Right lobe of liver (tissue), 6 donors: ENCODE data around the gene ZFAND6. TPM values are rescaled to one million over a fixed set of nuclear protein-coding genes. Genes with fewer than 3 reads are reported as not detected.

Experiments used
- ATAC-seq, 4 donors: fragments of 200-7000 bp; cut with Tn5 transposase; one replicate each; pipeline ENCODE4 v1.9.1; 2020; ENCODE audit warnings: mild to moderate bottlenecking in 4 of 4, moderate library complexity in 4 of 4
- DNase-seq, 3 donors: peaks; one replicate each; pipeline ENCODE4 v3.0.0-alpha.2; 2020
- H3K27ac ChIP-seq, 3 donors: fragments of 200-600 bp; one replicate each; pipeline ENCODE4 v1.8.0; 2022
- H3K27me3 ChIP-seq, 2 donors: fragments of 200-600 bp; one replicate each; pipeline ENCODE4 v1.8.0; 2022
- H3K36me3 ChIP-seq, 4 donors: fragments of 200-600 bp; sonication (generic) in 1 of 4; one replicate each; pipeline versions ENCODE4 v1.5.1 to v1.8.0; 2017 to 2022; ENCODE audit warnings: control low read depth in 1 of 4
- H3K4me1 ChIP-seq, 4 donors: fragments of 200-600 bp; sonication (generic) in 1 of 4; one replicate each; pipeline versions ENCODE4 v1.5.1 to v1.8.0; 2017 to 2022; ENCODE audit warnings: control low read depth in 1 of 4
- H3K4me3 ChIP-seq, 3 donors: fragments of 200-600 bp; one replicate each; pipeline ENCODE4 v1.8.0; 2022
- H3K9me3 ChIP-seq, 4 donors: fragments of 200-600 bp; sonication (generic) in 1 of 4; one replicate each; pipeline versions ENCODE4 v1.5.1 to v1.8.0; 2017 to 2022; ENCODE audit warnings: control low read depth in 1 of 4
- CTCF ChIP-seq, 4 donors: fragments of 200-600 bp in 3 of 4; fragments of 450-650 bp in 1 of 4; IDR thresholded peaks; one replicate each; pipeline versions ENCODE4 v1.5.1 to v1.8.0; 2016 to 2022; ENCODE audit warnings: antibody characterized with exemption in 4 of 4, mild to moderate bottlenecking in 2 of 4
- POLR2A ChIP-seq: fragments of 450-650 bp; IDR thresholded peaks from one replicate; pipeline ENCODE4 v1.6.1; 2017; ENCODE audit warnings: antibody characterized with exemption, mild to moderate bottlenecking
- WGBS: methylation state at CpG from one replicate; pipeline ENCODE4 v1.1.6; 2018; ENCODE audit warnings: low coverage, low lambda C conversion rate; ENCODE audit not compliant: insufficient coverage; ENCODE audit errors: missing lambda C conversion rate; 5-methylcytosine and 5-hydroxymethylcytosine counted together
- intact Hi-C, 2 donors: fragments of 100-400 bp; cut with DNase I; formaldehyde crosslinking; loops; one replicate each; pipeline versions ENCODE4 v1.11.2 to v1.14.1; 2022
- total RNA-seq, 6 experiments: library from RNA; depleted of rRNA in 2 of 6; stranded (reverse); fragments of >200 nt in 2 of 6; fragmentation: NEBNext Ultra II Directional in 3 of 6; extraction: Animal tissue kit (Norgen Biotek cat#: 25700) in 3 of 6; gene quantifications; one replicate each; pipeline versions ENCODE4 v1.1.0 to v1.2.4, GENCODE V29; 2016 to 2023
- donor health status: DM: no; HTN: yes; CAD: no.
- donor health status: DM: no; HTN: no; CAD: no.
- donor health status: DM: no; HTN: no; CAD: no.
- donor health status: DM: no; HTN: yes; CAD: no.
- donor health status: DM: no; HTN: yes; CAD: no.

Gene ZFAND6
- total RNA-seq, 6 experiments from 2014 or later = 46.1 to 111 (median 48.9) TPM

GRCh38 chr15:80177156-80177555 is 117.7 kb downstream of the ZFAND6 start:
- Histone ChIP-seq H3K27ac (no peak overlapping the region), H3K27me3 (no peaks in the 10 kb centered on the region), H3K9me3 (no peaks in the 10 kb centered on the region), H3K36me3 (peaks cover 0 to 63% (median 34%) of the 10 kb centered on the region in 4 donors), H3K4me3 (no peak overlapping the region), H3K4me1 (peaks cover 0 to 48% (median 24%) of the 10 kb centered on the region in 4 donors)
- WGBS = 67% methylated on average over 1 of the region's 2 CpGs
- ATAC-seq (no peak), DNase-seq (no peak)
- TF ChIP-seq CTCF (IDR thresholded peaks at IDR 0.05) (no peak), POLR2A (no peak)
- intact Hi-C loops = loop anchor here (10.0 kb wide), 1 partner anchor 112 kb away; no protein-coding TSS in a partner anchor

GRCh38 chr15:80179025-80179759 is 119.7 kb downstream of the ZFAND6 start:
- DNase-seq (no peak), ATAC-seq (no peak)
- Histone ChIP-seq H3K27ac (no peak overlapping the region), H3K4me1 (peaks cover 0 to 27% (median 12%) of the 10 kb centered on the region in 4 donors), H3K36me3 (peaks cover 0 to 83% (median 43%) of the 10 kb centered on the region in 4 donors), H3K27me3 (no peaks in the 10 kb centered on the region), H3K4me3 (no peak overlapping the region), H3K9me3 (no peaks in the 10 kb centered on the region)
- WGBS = 84% methylated on average over 17 of the region's 17 CpGs
- no peak for TF ChIP-seq POLR2A
- TF ChIP-seq CTCF (IDR thresholded peaks at IDR 0.05) = no peak
- intact Hi-C loops = loop anchor here (10.0 kb wide), 1 partner anchor 114 kb away; no protein-coding TSS in a partner anchor

- Histone ChIP-seq H3K36me3 (peaks cover 0 to 87% (median 46%) of the 10 kb centered on the region in 4 donors), H3K4me3 (no peak overlapping the region), H3K9me3 (no peaks in the 10 kb centered on the region), H3K27me3 (no peaks in the 10 kb centered on the region), H3K27ac (no peak overlapping the region), H3K4me1 (peaks cover 0 to 20% (median 8%) of the 10 kb centered on the region in 4 donors)
- DNase-seq = no peak
- no peak for ATAC-seq
- no peak for TF ChIP-seq CTCF (IDR thresholded peaks at IDR 0.05)
- TF ChIP-seq POLR2A = no peak
- intact Hi-C loops = loop anchor here (10.0 kb wide), 1 partner anchor 115 kb away; no protein-coding TSS in a partner anchor
- whole genome bisulfite sequencing = 100% methylated on average over 1 of the region's 16 CpGs
Measured at GRCh38 chr15:80179935-80180334, 120.5 kb downstream of the ZFAND6 start.

- TF ChIP-seq CTCF (IDR thresholded peaks at IDR 0.05) (no peak), POLR2A (no peak)
Measured at GRCh38 chr15:80180468-80180867, 121.0 kb downstream of the ZFAND6 start.

More at GRCh38 chr15:80180468-80180867, 121.0 kb downstream of the ZFAND6 start:
- no peaks in the 10 kb centered on the region for H3K27me3 ChIP-seq
- no peak overlapping the region for H3K27ac ChIP-seq
- ATAC-seq (no peak), DNase-seq (no peak)
- intact Hi-C loops = no loop called here
- 100% methylated on average over 1 of the region's 7 CpGs for WGBS
- no peak overlapping the region for H3K4me3 ChIP-seq
- H3K36me3 ChIP-seq = peaks cover 0 to 87% (median 45%) of the 10 kb centered on the region in 4 donors
- no peaks in the 10 kb centered on the region for H3K9me3 ChIP-seq
- H3K4me1 ChIP-seq = peaks cover 0 to 15% (median 6%) of the 10 kb centered on the region in 4 donors
